D341Med (cell line): ENCODE results near the gene ATG4B.

Source experiments
- DNase-seq: peaks from one replicate; pipeline ENCODE4 v3.0.0; 2012; ENCODE audit warnings: low spot score

Gene ATG4B

DNA sequence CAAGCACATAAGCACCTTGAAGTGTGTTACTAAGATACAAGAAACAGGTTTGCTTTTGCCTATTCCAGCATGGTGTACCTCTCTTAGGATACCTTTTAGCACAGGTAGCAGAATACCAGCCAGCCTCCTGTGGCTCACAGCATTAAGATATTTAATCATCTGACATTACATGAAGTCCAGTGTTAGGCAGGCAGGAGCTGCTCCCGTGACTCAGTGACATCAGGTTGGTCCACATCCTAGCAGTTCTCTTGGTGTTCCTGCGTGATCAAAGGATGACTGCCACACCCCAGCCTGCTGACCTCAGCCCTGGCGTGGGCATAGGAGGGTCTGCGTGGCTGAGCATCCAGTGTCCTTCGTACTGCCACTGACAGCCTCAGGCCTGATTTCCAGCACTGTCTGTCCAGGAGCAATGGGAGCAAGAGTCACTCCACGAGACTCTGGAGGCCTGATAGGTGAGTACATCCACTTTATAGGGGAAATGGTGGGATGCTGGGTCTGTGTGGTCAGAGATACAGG is 52.8 kb downstream of the ATG4B start:
- DNase-seq = no peak

GRCh38 chr2:241692448-241692847 is 55.0 kb downstream of the ATG4B start:
- no peak for DNase-seq

DNA sequence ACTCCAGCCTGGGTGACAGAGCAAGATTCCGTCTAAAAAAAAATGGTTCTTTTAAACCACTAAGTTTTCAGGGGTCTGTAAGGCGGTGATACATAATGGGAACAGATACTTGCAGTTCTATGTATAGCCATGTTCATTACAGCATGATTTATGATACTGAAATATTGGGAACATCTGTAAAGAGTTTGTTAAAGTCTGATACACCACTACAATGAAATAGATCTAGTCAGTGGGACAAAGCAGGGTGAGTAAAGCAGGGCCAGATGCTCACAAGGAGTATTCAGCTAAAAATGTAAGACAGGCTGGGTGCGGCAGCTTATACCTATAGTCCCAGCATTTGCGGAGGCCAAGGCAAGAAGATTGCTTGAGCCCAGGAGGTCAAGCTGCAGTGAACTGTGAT is 58.2 kb downstream of the ATG4B start:
- DNase-seq = no peak

- DNase-seq = no peak
These were observed 63.6 kb downstream of the ATG4B start for GRCh38 chr2:241701149-241701398.

DNA sequence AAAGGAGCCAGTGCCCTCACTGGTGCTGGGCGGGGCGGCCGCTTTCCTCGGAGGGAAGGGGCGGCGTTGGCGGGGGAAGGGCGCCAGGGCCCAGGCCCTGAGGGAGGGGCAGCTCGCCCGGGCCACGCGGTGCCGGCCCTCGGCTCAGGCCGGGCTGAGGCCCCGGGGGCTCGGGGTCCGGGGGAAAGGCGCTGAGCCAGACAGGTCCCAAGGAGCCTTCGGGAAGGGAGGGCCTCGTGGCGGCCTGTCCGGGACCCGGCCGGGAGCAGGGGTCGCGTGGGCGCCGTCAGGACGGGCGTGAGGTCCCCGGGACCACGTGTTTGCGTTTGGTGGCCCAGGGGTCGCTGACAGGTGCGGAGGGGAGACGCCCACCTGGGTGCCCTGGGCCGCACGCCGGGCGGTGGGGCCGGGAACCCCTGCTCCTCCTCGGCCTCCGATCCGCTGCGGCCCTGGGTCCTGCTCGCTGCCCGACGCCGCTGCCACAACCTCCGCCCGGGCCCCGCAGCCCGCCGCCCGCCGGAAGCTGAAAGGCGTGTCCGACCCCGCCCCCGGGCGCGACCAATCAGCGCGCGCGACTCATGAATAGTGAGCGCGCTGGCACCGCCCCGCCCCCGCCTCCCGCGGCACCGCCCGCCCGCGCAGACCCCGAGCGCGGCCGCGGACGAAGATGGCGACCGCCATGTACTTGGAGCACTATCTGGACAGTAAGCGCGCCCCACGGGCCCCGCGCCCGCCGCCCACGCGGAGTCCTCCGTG is 64.1 kb downstream of the ATG4B start, which contains the start of gene ING5:
ING5 (plus strand) TSS at position 641 of the 756 bp plus-strand sequence; CDS start at position 668, 27 bp downstream.
- peak; percentile 91 for DNase-seq

GRCh38 chr2:241702155-241703031 is 64.9 kb downstream of the ATG4B start:
- peak; percentile 93 for DNase-seq

DNA sequence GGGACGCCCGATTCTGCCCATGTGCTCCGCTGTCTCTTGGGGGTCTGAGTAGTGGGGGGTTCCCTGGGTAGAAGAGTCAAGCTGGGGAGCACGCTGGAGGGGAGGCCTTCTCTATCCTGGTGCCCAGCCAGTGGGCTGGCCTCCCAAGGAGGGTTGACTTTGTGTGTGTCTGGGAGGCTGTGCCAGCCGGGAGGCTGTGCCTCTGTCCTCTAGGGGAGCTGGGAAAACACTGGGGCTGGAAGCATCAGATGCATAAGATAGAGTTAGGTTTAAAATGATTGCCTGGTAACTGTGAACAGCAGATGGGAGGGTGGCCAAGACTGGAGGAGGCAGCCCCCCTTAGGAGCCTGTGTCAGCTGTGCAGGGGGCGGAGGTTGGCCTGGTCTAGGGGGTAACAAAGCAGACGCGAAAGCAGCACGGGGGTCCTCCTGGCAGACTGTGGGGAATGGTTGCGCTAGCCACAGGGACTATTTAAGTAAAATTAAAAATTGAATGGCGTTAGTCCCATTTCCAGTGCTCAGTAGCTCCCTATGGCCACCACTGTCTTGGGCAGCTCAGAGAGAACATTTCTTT is 65.6 kb downstream of the ATG4B start:
- no peak for DNase-seq

DNA sequence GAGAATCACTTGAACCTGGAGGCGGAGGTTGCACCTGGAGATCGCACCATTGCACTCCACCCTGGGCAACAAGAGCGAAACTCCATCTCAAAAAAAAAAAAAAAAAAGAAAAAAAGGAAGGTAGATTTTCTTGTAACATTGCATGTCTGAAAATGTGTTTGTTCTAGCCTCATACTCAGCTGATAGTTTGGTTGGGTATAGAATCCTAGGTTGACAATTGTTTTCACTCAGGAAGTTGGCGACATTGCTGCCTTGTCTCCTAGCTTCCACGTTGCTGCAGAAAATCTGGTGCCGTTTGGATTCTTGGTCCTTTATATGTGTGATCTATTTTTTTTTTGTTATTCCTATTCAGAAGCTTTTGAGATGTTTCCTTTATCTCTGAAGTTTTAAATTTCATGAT is 69.0 kb downstream of the ATG4B start:
- no peak for DNase-seq

DNA sequence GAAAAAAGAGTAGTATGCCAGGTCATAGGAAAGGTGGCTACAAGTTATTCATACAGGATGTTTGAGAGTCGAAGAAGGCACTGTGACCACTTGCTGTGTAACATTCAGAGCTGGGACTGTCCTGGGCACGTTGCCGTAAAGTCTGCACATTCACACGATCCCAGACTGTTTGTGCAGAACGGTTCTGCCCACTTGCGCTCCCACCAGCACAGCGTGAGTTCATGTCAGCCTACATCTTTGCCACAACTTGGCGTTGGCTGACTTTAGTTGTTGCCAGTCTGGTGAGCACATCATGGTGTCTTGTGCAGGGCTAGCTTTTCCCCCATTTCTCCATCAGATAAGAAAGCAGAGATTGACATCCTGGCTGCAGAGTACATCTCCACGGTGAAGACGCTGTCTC is 71.4 kb downstream of the ATG4B start:
- no peak for DNase-seq

- peak; percentile 17 for DNase-seq
These were observed 81.6 kb downstream of the ATG4B start for GRCh38 chr2:241719093-241719492.

GRCh38 chr2:241720099-241720498 is 82.6 kb downstream of the ATG4B start:
- DNase-seq = peak; percentile 14

DNA sequence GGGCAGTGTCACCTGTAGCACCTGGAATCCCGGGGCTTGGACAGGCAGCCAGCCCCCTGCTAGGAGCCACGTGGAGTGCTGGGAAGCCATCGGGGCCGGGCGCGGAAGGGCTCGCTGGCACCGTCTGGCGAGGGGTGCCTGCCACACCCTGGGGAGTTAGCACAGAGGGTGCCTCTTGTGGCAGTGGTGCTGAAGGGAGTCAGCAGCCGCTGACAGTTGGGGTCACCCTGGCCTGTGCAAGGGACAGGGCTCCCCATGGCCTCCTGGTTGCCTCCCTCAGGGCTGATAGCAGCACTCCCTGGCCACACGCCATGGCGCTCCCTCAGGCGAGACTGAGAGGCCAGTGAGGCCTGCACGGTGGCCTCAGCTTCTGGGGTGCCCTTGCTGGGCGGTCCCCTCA is 83.1 kb downstream of the ATG4B start:
- DNase-seq = peak; percentile 23

GRCh38 chr2:241721852-241722251 is 84.4 kb downstream of the ATG4B start:
- peak; percentile 24 for DNase-seq

GRCh38 chr2:241722896-241723454 is 85.5 kb downstream of the ATG4B start:
- peak; percentile 18 for DNase-seq
